IMR-90 (cell line): ENCODE results near the gene LMNTD2. TPM values are rescaled to one million over a fixed set of nuclear protein-coding genes. Genes with fewer than 3 reads are reported as not detected.

Source experiments
- ATAC-seq: fragments of 200-7000 bp; cut with Tn5 transposase; 2 replicates; pipeline ENCODE4 v1.9.1; 2020; ENCODE audit warnings: low read depth, mild to moderate bottlenecking, moderate library complexity
- BruUV-seq: library from RNA; stranded (reverse); fragments of 400-500 nt; replicated peaks from 2 replicates; lab custom pipeline; 2021; lab: Mats Ljungman, UMichigan
- CTCF ChIA-PET: fragments of 300-600 bp; formaldehyde crosslinking; extraction: SDS; loops from one replicate; lab custom pipeline; 2021; ENCODE audit warnings: antibody characterized with exemption; lab: Yijun Ruan, JAX
- POLR2A ChIA-PET: fragments of 300-600 bp; sonication (Branson Sonifier 250); formaldehyde crosslinking; loops from one replicate; lab custom pipeline; 2022; ENCODE audit warnings: antibody characterized with exemption; ENCODE audit not compliant: unreplicated experiment; lab: Charles Lee
- DNase-seq: peaks from one replicate; pipeline ENCODE4 v3.0.0; 2013
- H2AFZ ChIP-seq: replicated peaks from 2 replicates; pipeline ENCODE3; 2013; ENCODE audit warnings: low read length, mild to moderate bottlenecking; ENCODE audit not compliant: poor library complexity
- H2AK5ac ChIP-seq: 2 replicates; pipeline ENCODE4 v1.6.1; 2013; ENCODE audit warnings: low read depth, low read length, inconsistent platforms
- H2AK9ac ChIP-seq: replicated peaks from 2 replicates; pipeline ENCODE3; 2013; ENCODE audit warnings: mild to moderate bottlenecking, low read depth, low read length, moderate library complexity; ENCODE audit not compliant: poor library complexity
- H2BK120ac ChIP-seq: 2 replicates; pipeline ENCODE4 v1.6.1; 2013; ENCODE audit warnings: low read depth, low read length, inconsistent platforms
- H2BK15ac ChIP-seq: 3 replicates; pipeline ENCODE4 v1.6.1; 2013; ENCODE audit warnings: low read depth, low read length, inconsistent platforms
- H2BK20ac ChIP-seq: 2 replicates; pipeline ENCODE4 v1.6.1; 2013; ENCODE audit warnings: low read depth, mild to moderate bottlenecking, inconsistent platforms, low read length, moderate library complexity
- H2BK5ac ChIP-seq: 2 replicates; pipeline ENCODE4 v1.6.1; 2013; ENCODE audit warnings: mild to moderate bottlenecking, low read depth, low read length, inconsistent platforms; ENCODE audit not compliant: poor library complexity, severe bottlenecking
- H3K14ac ChIP-seq: replicated peaks from 2 replicates; pipeline ENCODE4 v1.6.1; 2013; ENCODE audit warnings: low read depth, low read length, inconsistent platforms
- H3K18ac ChIP-seq: 2 replicates; pipeline ENCODE4 v1.6.1; 2013; ENCODE audit warnings: low read depth, low read length, control low read depth
- H3K23ac ChIP-seq: 2 replicates; pipeline ENCODE4 v1.6.1; 2013; ENCODE audit warnings: low read depth, low read length, inconsistent platforms
- H3K27ac ChIP-seq: 2 replicates; pipeline ENCODE4 v1.5.1; 2013; ENCODE audit warnings: mild to moderate bottlenecking, control low read depth, low read length; ENCODE audit not compliant: insufficient read depth
- H3K27me3 ChIP-seq: 2 replicates; pipeline ENCODE4 v1.6.1; 2013; ENCODE audit warnings: low read length; ENCODE audit not compliant: control insufficient read depth, insufficient read depth
- H3K36me3 ChIP-seq: 2 replicates; pipeline ENCODE4 v1.6.1; 2013; ENCODE audit warnings: low read length, mixed read lengths; ENCODE audit not compliant: control insufficient read depth, insufficient read depth
- H3K4ac ChIP-seq: 2 replicates; pipeline ENCODE4 v1.6.1; 2013; ENCODE audit warnings: low read depth, low read length, inconsistent platforms
- H3K4me1 ChIP-seq: 2 replicates; pipeline ENCODE4 v1.6.1; 2013; ENCODE audit warnings: low read length, mixed read lengths; ENCODE audit not compliant: control insufficient read depth, insufficient read depth
- H3K4me2 ChIP-seq: 2 replicates; pipeline ENCODE4 v1.6.1; 2013; ENCODE audit warnings: low read depth, mild to moderate bottlenecking, control low read depth, low read length, moderate library complexity
- H3K4me3 ChIP-seq: 2 replicates; pipeline ENCODE4 v1.5.1; 2013; ENCODE audit warnings: low read depth, mild to moderate bottlenecking, control low read depth, low read length, moderate library complexity; ENCODE audit not compliant: insufficient read depth
- H3K56ac ChIP-seq: 2 replicates; pipeline ENCODE4 v1.6.1; 2013; ENCODE audit warnings: low read length, inconsistent platforms; ENCODE audit not compliant: insufficient read depth; ENCODE audit errors: extremely low read depth
- H3K79me1 ChIP-seq, 2 experiments: 2 replicates each; pipeline ENCODE4 v1.6.1; 2013; ENCODE audit warnings: low read length in 2 of 2, inconsistent platforms in 1 of 2, low read depth in 1 of 2
- H3K9ac ChIP-seq: 2 replicates; pipeline ENCODE4 v1.6.1; 2013; ENCODE audit warnings: low read depth, low read length, control low read depth
- H3K9me1 ChIP-seq: 2 replicates; pipeline ENCODE4 v1.6.1; 2013; ENCODE audit warnings: low read length, inconsistent platforms; ENCODE audit not compliant: insufficient read depth
- H3K9me3 ChIP-seq: 2 replicates; pipeline ENCODE4 v1.6.1; 2013; ENCODE audit warnings: low read length; ENCODE audit not compliant: control insufficient read depth, insufficient read depth
- H4K20me1 ChIP-seq: 2 replicates; pipeline ENCODE4 v1.6.1; 2013; ENCODE audit warnings: low read length, inconsistent platforms; ENCODE audit not compliant: insufficient read depth
- H4K5ac ChIP-seq: 2 replicates; pipeline ENCODE4 v1.6.1; 2013; ENCODE audit warnings: mild to moderate bottlenecking, low read depth, low read length, control low read depth
- H4K8ac ChIP-seq, 2 experiments: 2 replicates each; pipeline ENCODE4 v1.6.1; 2013; ENCODE audit warnings: low read depth in 2 of 2, low read length in 2 of 2, control low read depth in 1 of 2, inconsistent platforms in 1 of 2
- H4K91ac ChIP-seq: 2 replicates; pipeline ENCODE4 v1.6.1; 2013; ENCODE audit warnings: low read depth, low read length, inconsistent platforms; ENCODE audit not compliant: insufficient read depth
- CHD1 ChIP-seq: IDR thresholded peaks from 2 replicates; pipeline ENCODE4 v1.6.1; 2012; ENCODE audit warnings: low read depth, low read length, improper control_type of control experiment
- ELK1 ChIP-seq: fragments of 150-350 bp; IDR thresholded peaks from 2 replicates; pipeline ENCODE4 v1.6.1; 2016; ENCODE audit warnings: low read depth, mild to moderate bottlenecking, low read length, moderate library complexity, borderline replicate concordance
- FOS ChIP-seq: fragments of 150-350 bp; IDR thresholded peaks from 2 replicates; pipeline ENCODE4 v1.6.1; 2016; ENCODE audit warnings: low read depth, low read length
- MAZ ChIP-seq: IDR thresholded peaks from 2 replicates; pipeline ENCODE4 v1.6.1; 2012; ENCODE audit warnings: low read depth, mild to moderate bottlenecking, low read length, improper control_type of control experiment, moderate library complexity, borderline replicate concordance
- MXI1 ChIP-seq: IDR thresholded peaks from 2 replicates; pipeline ENCODE4 v1.6.1; 2012; ENCODE audit warnings: low read depth, mild to moderate bottlenecking, low read length, moderate library complexity, borderline replicate concordance
- NFE2L2 ChIP-seq: fragments of 150-350 bp; IDR thresholded peaks from 2 replicates; pipeline ENCODE4 v1.6.1; 2016; ENCODE audit warnings: low read depth, mild to moderate bottlenecking, low read length
- POLR2A ChIP-seq: IDR thresholded peaks from 2 replicates; pipeline ENCODE4 v1.6.1; 2012; ENCODE audit warnings: mild to moderate bottlenecking, low read depth, low read length
- RAD21 ChIP-seq: IDR thresholded peaks from 2 replicates; pipeline ENCODE4 v1.6.1; 2012; ENCODE audit warnings: low read length, improper control_type of control experiment
- RCOR1 ChIP-seq: IDR thresholded peaks from 2 replicates; pipeline ENCODE4 v1.6.1; 2012; ENCODE audit warnings: mild to moderate bottlenecking, low read length, improper control_type of control experiment; ENCODE audit not compliant: insufficient replicate concordance
- RFX5 ChIP-seq: IDR thresholded peaks from 2 replicates; pipeline ENCODE4 v1.8.0; 2012; ENCODE audit warnings: low read depth, mild to moderate bottlenecking, low read length, moderate library complexity
- SMC3 ChIP-seq: fragments of 150-350 bp; IDR thresholded peaks from 2 replicates; pipeline ENCODE4 v1.6.1; 2016; ENCODE audit warnings: low read depth, mild to moderate bottlenecking, antibody characterized with exemption, low read length, moderate library complexity
- WGBS, 2 experiments: methylation state at CpG; one replicate each; pipeline versions ENCODE4 v1.1.5 to v1.1.7; 2013; ENCODE audit warnings: missing lambda C conversion rate in 2 of 2; ENCODE audit not compliant: insufficient read length in 1 of 2; ENCODE audit errors: extremely low coverage in 2 of 2; 5-methylcytosine and 5-hydroxymethylcytosine counted together
- dilution Hi-C: fragments of 300-500 bp; cut with HindIII; formaldehyde crosslinking; loops from one replicate; pipeline ENCODE4 v1.14.3; 2018; ENCODE audit warnings: low sequenced_read_pairs; ENCODE audit not compliant: unreplicated experiment
- in situ Hi-C: fragments of 300-500 bp; cut with MboI; formaldehyde crosslinking; loops from 3 replicates; pipeline ENCODE4 v1.14.3; 2019; ENCODE audit warnings: low sequenced_read_pairs, inconsistent platforms, mixed read lengths
- intact Hi-C: fragments of 100-400 bp; cut with micrococcal nuclease; formaldehyde crosslinking; loops from 2 replicates; pipeline ENCODE4 v1.10.0; 2022
- polyA plus RNA-seq, 3 experiments: library from polyadenylated mRNA; depleted of rRNA; stranded (reverse); fragments of >200 nt; gene quantifications; 2 replicates each; pipeline ENCODE4 v1.2.3, GENCODE V29; 2012; ENCODE audit warnings: low replicate concordance in 1 of 3
- total RNA-seq: library from RNA; depleted of rRNA; stranded (reverse); fragments of >200 nt; gene quantifications from 2 replicates; pipeline ENCODE4 v1.2.3, GENCODE V29; 2012

LMNTD2 gene
- total and polyA plus RNA-seq, 2 of the 4 experiments (the other 2 are of a cell fraction): 0.18 to 1.3 TPM

DNA sequence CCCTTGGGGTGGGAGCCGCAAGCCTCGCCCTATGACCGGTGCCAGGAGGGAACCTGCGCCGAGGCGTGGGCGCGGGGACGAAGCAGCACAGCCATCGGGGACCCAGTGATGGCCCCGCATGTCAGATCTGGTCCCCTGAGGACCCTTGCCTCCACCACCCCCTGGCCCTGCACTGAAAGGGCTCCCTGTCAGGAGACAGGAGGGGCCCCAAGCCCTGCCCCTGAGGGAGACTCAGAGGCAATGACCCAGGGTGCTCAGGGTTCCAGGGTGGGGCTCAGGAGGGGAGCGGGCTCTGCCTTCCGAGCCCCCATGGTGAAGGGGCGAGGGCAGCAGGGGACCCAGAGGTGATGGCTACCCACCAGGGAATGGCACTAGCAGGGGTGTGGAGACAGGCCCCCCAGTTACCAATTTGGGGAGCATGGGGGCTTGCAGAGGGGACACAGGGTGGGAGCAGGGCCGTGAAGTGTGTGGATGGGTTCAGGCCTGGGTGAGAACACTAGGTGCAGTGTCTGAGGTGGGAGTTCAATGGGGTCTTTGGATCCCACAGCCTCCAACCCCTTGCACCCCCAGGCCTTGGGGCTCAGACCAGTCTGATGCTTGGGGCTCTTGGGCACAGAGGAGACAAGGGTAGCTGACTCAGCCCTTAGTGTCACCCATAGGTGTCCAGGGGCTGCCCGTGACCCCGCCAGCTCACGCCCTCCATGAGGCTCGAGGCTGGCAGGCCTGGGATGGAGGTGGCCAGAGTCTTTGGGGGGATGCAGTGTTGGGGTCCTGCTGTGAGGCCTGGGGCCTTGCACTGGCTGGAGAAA is 22.7 kb downstream of the LMNTD2 start:
- peak overlapping the region; percentile 50 to 83; a peak in 3 of 4 replicates for H4K8ac ChIP-seq
- in situ Hi-C loops: no loop called here
- H3K79me1 ChIP-seq: peaks cover 3 to 20% of the 10 kb centered on the region in 2 experiments; a peak in 3 of 4 replicates
- H2BK20ac ChIP-seq: peak overlapping the region; percentile 39; the same call in 1 of the 2 replicates
- peak overlapping the region; percentile 46; the same call in 1 of the 3 replicates for H2BK15ac ChIP-seq
- H2AFZ ChIP-seq: peak overlapping the region; percentile 94
- H3K14ac ChIP-seq: peak overlapping the region; percentile 63
- peak overlapping the region; percentile 30 for H2BK120ac ChIP-seq
- DNase-seq (no peak), ATAC-seq (no peak)
- POLR2A ChIA-PET: no interaction called here
- peak overlapping the region; percentile 83 for H3K4me2 ChIP-seq
- no peaks in the 10 kb centered on the region for H3K9me3 ChIP-seq
- peak overlapping the region; percentile 34 for H3K4me3 ChIP-seq
- no TSS peak for BruUV-seq
- peak overlapping the region; percentile 6; the same call in 1 of the 2 replicates for H3K27ac ChIP-seq
- H3K9ac ChIP-seq: peak overlapping the region; percentile 49
- peaks cover 8% of the 10 kb centered on the region; the same call in 1 of the 2 replicates for H3K36me3 ChIP-seq
- WGBS, 2 experiments: 60% methylated on average over 3 of the region's 19 CpGs; no CpG with 5 or more reads in 1 of the 2 experiments
- no peak for TF ChIP-seq RCOR1
- TF ChIP-seq CHD1: no peak
- TF ChIP-seq FOS: no peak
- no peak for TF ChIP-seq RAD21
- no peak for TF ChIP-seq NFE2L2
- no peak for TF ChIP-seq SMC3
- no peak for TF ChIP-seq ELK1
- TF ChIP-seq MXI1: no peak
- no peak for TF ChIP-seq MAZ
- no peak for TF ChIP-seq POLR2A
- TF ChIP-seq RFX5: no peak
- H4K20me1 ChIP-seq: peaks cover 16% of the 10 kb centered on the region
- H3K18ac ChIP-seq: no peak overlapping the region; the same call in 1 of the 2 replicates
- peak overlapping the region; percentile 15; the same call in 1 of the 2 replicates for H4K5ac ChIP-seq
- H3K4me1 ChIP-seq: peaks cover 16% of the 10 kb centered on the region
- dilution Hi-C loops: no loop called here
- H3K4ac ChIP-seq: peak overlapping the region; percentile 71
- intact Hi-C loops: no loop called here
- peak overlapping the region; percentile 36; the same call in 1 of the 2 replicates for H3K56ac ChIP-seq
- CTCF ChIA-PET: no interaction called here
- peak overlapping the region; percentile 45; the same call in 1 of the 2 replicates for H3K23ac ChIP-seq
- H4K91ac ChIP-seq: peak overlapping the region; percentile 72
- H2BK5ac ChIP-seq: no peak overlapping the region
- peak overlapping the region; percentile 75 for H2AK5ac ChIP-seq
- no peaks in the 10 kb centered on the region for H3K27me3 ChIP-seq
- peak overlapping the region; percentile 53 for H2AK9ac ChIP-seq
- peaks cover 3% of the 10 kb centered on the region; the same call in 1 of the 2 replicates for H3K9me1 ChIP-seq
